ENCODE data around the gene NACC2. TPM values are rescaled to one million over a fixed set of nuclear protein-coding genes. Genes with fewer than 3 reads are reported as not detected.
"Not testable (repeated sequence)": the region's sequence is repeated elsewhere in the genome, so short reads cannot be mapped to it uniquely, and the experiment has no call there.

Gene NACC2
- total RNA-seq, 2 experiments from 2014 or later = 8.1 to 8.5 TPM

DNA sequence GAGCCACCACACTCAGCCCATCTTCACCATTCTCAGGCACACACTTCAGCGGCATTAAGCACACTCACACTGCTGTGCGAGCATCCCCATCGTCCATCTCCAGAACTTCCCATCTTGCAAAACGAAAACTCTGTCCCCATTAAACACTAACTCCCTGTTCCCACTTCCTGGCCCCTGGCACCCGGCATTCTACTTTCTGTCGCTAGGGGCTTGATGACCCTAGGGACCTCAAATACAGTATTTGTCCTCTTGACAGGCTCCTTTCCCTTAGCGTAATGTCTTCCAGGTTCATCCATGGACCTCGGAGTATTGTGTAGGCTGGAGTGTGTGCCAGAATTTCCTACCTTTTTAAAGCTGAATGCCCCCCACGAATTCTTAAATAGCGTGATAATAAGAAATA is 119.3 kb downstream of the NACC2 start:
- Mint-ChIP-seq H3K9me3 (no peaks in the 10 kb centered on the region), H3K4me1 (ENCODE audit: low read depth) (peaks cover 11% of the 10 kb centered on the region), H3K27ac (no peak overlapping the region), H3K27me3 (no peaks in the 10 kb centered on the region), H3K4me3 (no peak overlapping the region), H3K36me3 (no peaks in the 10 kb centered on the region)
- intact Hi-C loops (cut with micrococcal nuclease) = no loop called here
- POLR2A ChIA-PET = no interaction called here
- CTCF ChIA-PET = interaction anchor here (1.4 kb wide), 1 partner anchor 8 kb away, joined by 6 read pairs; no protein-coding TSS in a partner anchor
- DNase-seq = no peak

- ChIA-PET CTCF (no interaction called here), POLR2A (no interaction called here)
- no peak overlapping the region for H3K4me3 Mint-ChIP-seq
- intact Hi-C loops (cut with micrococcal nuclease) = no loop called here
- H3K36me3 Mint-ChIP-seq = no peaks in the 10 kb centered on the region
- no peak for DNase-seq
- H3K27me3 Mint-ChIP-seq = no peaks in the 10 kb centered on the region
- H3K4me1 Mint-ChIP-seq (ENCODE audit: low read depth) = peaks cover 4% of the 10 kb centered on the region
- no peak overlapping the region for H3K27ac Mint-ChIP-seq
- no peaks in the 10 kb centered on the region for H3K9me3 Mint-ChIP-seq
These were observed 120.9 kb downstream of the NACC2 start for GRCh38 chr9:135974220-135974573.

DNA sequence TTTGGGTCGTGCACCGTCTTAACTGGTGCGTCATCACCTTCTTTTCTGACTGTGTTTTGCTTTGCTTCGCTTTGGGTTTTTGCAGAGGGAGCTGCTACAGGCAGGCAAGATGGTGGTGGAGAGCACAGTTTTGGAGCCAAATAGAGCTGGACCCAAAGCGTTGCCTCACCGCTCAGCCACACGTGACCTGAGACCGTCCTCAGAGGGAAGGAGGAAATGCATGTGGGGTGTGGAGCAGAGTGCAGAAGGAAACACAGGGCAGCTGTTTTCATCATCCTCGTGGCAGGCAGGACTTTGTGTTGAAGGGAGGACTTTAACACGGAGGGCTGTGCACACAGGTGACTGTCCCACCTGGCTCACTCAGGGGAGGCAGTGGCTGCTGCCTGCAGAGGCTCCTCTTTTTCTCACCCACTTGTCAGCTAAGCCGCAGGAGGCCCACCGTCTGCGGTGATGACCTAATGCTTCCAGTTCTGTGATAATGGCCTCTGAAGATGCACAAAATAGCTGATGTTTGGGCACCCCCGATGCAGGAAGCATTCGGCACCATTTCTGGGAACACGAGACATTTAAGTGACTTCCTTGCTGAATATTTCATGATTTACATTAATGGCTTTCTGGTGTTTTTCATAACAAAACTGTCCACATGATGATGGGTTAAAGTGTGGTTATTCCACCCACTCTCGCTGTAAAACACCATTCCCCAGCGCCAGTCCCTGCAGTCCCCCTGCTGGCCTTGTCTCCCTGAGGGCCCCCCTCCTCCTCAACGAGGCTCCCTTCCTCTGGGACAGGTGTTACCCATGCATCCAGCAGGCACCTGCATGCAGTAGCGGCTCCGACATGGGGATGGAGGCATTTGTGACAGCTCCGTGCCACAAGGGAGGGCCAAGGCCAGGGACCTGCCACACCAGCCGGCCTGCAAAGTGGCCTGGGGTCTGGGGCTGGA is 121.5 kb downstream of the NACC2 start:
- Mint-ChIP-seq H3K27ac (no peak overlapping the region), H3K4me1 (ENCODE audit: low read depth) (no peaks in the 10 kb centered on the region), H3K36me3 (no peaks in the 10 kb centered on the region), H3K4me3 (no peak overlapping the region), H3K27me3 (no peaks in the 10 kb centered on the region), H3K9me3 (no peaks in the 10 kb centered on the region)
- intact Hi-C loops (cut with micrococcal nuclease) = no loop called here
- CTCF ChIA-PET = interaction anchor here (1.1 kb wide), 1 partner anchor 149 kb away, joined by 3 read pairs; no protein-coding TSS in a partner anchor
- DNase-seq = no peak
- POLR2A ChIA-PET = no interaction called here

GRCh38 chr9:135971892-135972291 is 123.2 kb downstream of the NACC2 start:
- Mint-ChIP-seq H3K4me3 (no peak overlapping the region), H3K36me3 (no peaks in the 10 kb centered on the region), H3K9me3 (no peaks in the 10 kb centered on the region), H3K4me1 (ENCODE audit: low read depth) (peaks cover 5% of the 10 kb centered on the region), H3K27me3 (peaks cover 2% of the 10 kb centered on the region), H3K27ac (no peak overlapping the region)
- intact Hi-C loops (cut with micrococcal nuclease) = no loop called here
- ChIA-PET CTCF (interaction anchor here (6.8 kb wide), 1 partner anchor 150 kb away, joined by 122 read pairs; no protein-coding TSS in a partner anchor), POLR2A (no interaction called here)
- DNase-seq = peak; percentile 60

- Mint-ChIP-seq H3K27ac (no peak overlapping the region), H3K4me3 (no peak overlapping the region), H3K36me3 (no peaks in the 10 kb centered on the region), H3K9me3 (no peaks in the 10 kb centered on the region), H3K4me1 (ENCODE audit: low read depth) (peaks cover 5% of the 10 kb centered on the region), H3K27me3 (peaks cover 2% of the 10 kb centered on the region)
- ChIA-PET POLR2A (no interaction called here), CTCF (interaction anchor here (0.6 to 6.8 kb wide), 2 partner anchors 139 to 151 kb away, joined by 6 to 122 read pairs; no protein-coding TSS in a partner anchor)
- intact Hi-C loops (cut with micrococcal nuclease) = no loop called here
- DNase-seq = no peak
These were observed 123.8 kb downstream of the NACC2 start for GRCh38 chr9:135971111-135971766.

DNA sequence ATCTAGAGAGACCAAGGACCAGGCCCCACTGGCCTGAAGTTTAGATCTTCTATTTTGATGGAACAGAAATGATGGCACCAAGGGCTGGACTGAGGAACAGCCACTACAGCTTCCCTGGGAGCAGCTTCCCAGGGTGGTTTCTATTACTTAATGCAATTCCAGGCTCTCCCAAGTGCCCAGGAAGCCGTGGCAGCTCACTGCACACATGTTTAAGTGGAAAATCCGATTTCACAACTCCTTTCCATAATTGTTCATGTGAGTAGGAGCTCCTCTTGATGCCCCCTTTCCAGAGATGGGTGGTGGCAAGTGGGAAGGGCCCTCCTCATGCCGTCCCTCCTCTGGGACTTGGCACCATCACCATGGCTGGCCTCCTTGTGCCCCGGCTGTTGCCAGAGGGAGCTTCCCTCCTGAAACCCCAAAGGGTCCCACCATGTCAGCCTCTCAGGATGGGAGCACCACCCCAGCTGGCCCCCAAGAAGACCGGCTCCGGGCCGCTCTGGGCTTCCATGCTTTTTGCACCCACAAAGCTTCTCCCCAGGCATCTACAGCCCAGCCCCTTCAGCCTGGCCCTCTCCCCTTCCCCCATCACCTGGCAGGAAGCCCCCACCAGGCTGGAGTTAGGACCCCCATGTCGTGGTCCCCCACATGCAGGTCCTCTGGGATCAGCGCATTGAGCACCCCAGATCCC is 124.8 kb downstream of the NACC2 start:
- CTCF ChIA-PET = interaction anchor here (0.6 to 6.8 kb wide), 2 partner anchors 152 to 236 kb away, joined by 4 to 122 read pairs; no protein-coding TSS in a partner anchor
- no peaks in the 10 kb centered on the region for H3K9me3 Mint-ChIP-seq

DNA sequence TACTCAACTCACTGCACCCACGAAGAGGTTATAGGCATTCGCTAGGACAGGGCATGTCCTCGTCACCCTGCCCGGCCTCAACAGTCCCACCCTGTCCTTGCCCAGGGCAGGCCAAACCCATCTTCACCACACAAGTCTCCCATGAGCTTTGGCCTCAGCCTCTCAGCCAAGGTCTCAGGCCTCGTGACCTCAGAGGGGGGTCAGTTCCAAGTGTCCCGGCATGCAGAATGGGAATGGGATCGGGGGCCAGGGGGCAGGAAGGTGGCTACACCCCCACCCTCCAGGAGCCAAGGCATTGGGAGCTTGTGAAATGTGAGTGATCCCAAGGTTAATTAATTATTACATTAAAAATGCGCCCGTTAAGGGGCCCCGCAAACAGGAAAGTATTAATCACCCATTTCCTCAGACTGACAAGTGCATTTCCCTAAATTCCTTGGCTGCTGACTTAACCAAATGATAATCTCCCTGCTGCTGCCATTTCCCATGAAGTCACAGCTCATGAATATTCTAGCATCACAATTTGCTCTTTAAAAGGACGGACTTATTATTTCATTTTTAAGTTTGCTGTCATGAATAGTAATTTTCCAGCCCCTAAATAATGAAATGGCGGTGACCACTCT is 125.9 kb downstream of the NACC2 start:
- Mint-ChIP-seq H3K4me1 (ENCODE audit: low read depth) (peaks cover 5% of the 10 kb centered on the region), H3K9me3 (no peaks in the 10 kb centered on the region), H3K4me3 (no peak overlapping the region), H3K27ac (no peak overlapping the region), H3K36me3 (no peaks in the 10 kb centered on the region), H3K27me3 (peaks cover 2% of the 10 kb centered on the region)
- intact Hi-C loops (cut with micrococcal nuclease) = loop anchor here (10.0 kb wide), 2 partner anchors 276 to 364 kb away; partner anchors contain the start of gene QSOX2
- ChIA-PET CTCF (interaction anchor here (0.6 to 6.8 kb wide), 3 partner anchors 139 to 344 kb away, joined by 5 to 122 read pairs (median 18); no protein-coding TSS in a partner anchor), POLR2A (no interaction called here)
- no peak for DNase-seq

More for the DNA sequence above, 124.8 kb downstream of the NACC2 start:
- peaks cover 2% of the 10 kb centered on the region for H3K27me3 Mint-ChIP-seq
- no peaks in the 10 kb centered on the region for H3K36me3 Mint-ChIP-seq
- H3K4me1 Mint-ChIP-seq (ENCODE audit: low read depth) = peaks cover 5% of the 10 kb centered on the region
- intact Hi-C loops (cut with micrococcal nuclease) = no loop called here
- DNase-seq = no peak
- POLR2A ChIA-PET = no interaction called here
- H3K27ac Mint-ChIP-seq = no peak overlapping the region
- H3K4me3 Mint-ChIP-seq = no peak overlapping the region

DNA sequence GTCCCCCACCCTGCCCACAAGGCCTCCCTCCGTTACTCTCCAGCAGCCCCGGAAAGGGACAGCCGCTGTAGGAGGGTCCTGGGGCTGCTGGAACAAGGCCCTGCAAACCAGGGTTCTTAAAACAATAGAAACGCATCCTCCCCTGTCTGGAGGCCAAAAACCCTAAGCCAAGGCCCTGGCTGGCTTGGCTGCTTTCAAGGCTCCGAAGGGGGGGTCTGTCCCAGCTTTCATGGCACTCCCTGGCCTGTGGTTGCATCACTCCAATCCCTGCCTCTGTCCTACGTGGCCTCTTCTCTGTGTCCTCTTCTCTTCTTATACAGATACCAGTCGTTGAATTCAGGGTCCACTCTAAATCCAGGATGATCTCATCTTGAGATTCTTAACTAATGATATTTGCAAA is 126.5 kb downstream of the NACC2 start:
- ChIA-PET POLR2A (no interaction called here), CTCF (interaction anchor here (0.7 to 6.8 kb wide), 8 partner anchors 8 to 172 kb away, joined by 3 to 122 read pairs (median 5); no protein-coding TSS in a partner anchor)
- intact Hi-C loops (cut with micrococcal nuclease) = loop anchor here (10.0 kb wide), 2 partner anchors 276 to 364 kb away; partner anchors contain the start of gene QSOX2
- peaks cover 5% of the 10 kb centered on the region for H3K4me1 Mint-ChIP-seq (ENCODE audit: low read depth)
- peaks cover 2% of the 10 kb centered on the region for H3K27me3 Mint-ChIP-seq
- no peak overlapping the region for H3K27ac Mint-ChIP-seq
- H3K36me3 Mint-ChIP-seq = no peaks in the 10 kb centered on the region
- no peak overlapping the region for H3K4me3 Mint-ChIP-seq
- H3K9me3 Mint-ChIP-seq = no peaks in the 10 kb centered on the region
- no peak for DNase-seq

- ChIA-PET POLR2A (interaction anchor here (0.5 kb wide), 1 partner anchor 498 kb away, joined by 6 read pairs; no protein-coding TSS in a partner anchor), CTCF (interaction anchor here (0.7 to 6.8 kb wide), 16 partner anchors 8 to 274 kb away, joined by 3 to 122 read pairs (median 4); partner anchors contain the start of genes CAMSAP1 and NACC2)
- Mint-ChIP-seq H3K36me3 (no peaks in the 10 kb centered on the region), H3K4me3 (peak overlapping the region; percentile 11), H3K9me3 (no peaks in the 10 kb centered on the region), H3K27ac (no peak overlapping the region), H3K4me1 (ENCODE audit: low read depth) (peaks cover 5% of the 10 kb centered on the region), H3K27me3 (peaks cover 3% of the 10 kb centered on the region)
- intact Hi-C loops (cut with micrococcal nuclease) = loop anchor here (10.0 kb wide), 2 partner anchors 277 to 363 kb away; partner anchors contain the start of gene QSOX2
- no peak for DNase-seq
These were observed 127.0 kb downstream of the NACC2 start for GRCh38 chr9:135968083-135968476.

GRCh38 chr9:135966916-135967260 is 128.2 kb downstream of the NACC2 start:
- DNase-seq, H3K27me3 Mint-ChIP-seq, H3K4me3 Mint-ChIP-seq, POLR2A ChIA-PET, H3K36me3 Mint-ChIP-seq, H3K9me3 Mint-ChIP-seq, H3K27ac Mint-ChIP-seq: not testable (repeated sequence)
- intact Hi-C loops (cut with micrococcal nuclease) = loop anchor here (1.0 to 10.0 kb wide), 3 partner anchors 156 to 362 kb away; partner anchors contain the start of gene QSOX2
- CTCF ChIA-PET = interaction anchor here (0.8 to 6.8 kb wide), 16 partner anchors 12 to 286 kb away, joined by 3 to 122 read pairs (median 4); partner anchors contain the start of genes CAMSAP1 and NACC2
- peaks cover 15% of the 10 kb centered on the region for H3K4me1 Mint-ChIP-seq (ENCODE audit: low read depth)

DNA sequence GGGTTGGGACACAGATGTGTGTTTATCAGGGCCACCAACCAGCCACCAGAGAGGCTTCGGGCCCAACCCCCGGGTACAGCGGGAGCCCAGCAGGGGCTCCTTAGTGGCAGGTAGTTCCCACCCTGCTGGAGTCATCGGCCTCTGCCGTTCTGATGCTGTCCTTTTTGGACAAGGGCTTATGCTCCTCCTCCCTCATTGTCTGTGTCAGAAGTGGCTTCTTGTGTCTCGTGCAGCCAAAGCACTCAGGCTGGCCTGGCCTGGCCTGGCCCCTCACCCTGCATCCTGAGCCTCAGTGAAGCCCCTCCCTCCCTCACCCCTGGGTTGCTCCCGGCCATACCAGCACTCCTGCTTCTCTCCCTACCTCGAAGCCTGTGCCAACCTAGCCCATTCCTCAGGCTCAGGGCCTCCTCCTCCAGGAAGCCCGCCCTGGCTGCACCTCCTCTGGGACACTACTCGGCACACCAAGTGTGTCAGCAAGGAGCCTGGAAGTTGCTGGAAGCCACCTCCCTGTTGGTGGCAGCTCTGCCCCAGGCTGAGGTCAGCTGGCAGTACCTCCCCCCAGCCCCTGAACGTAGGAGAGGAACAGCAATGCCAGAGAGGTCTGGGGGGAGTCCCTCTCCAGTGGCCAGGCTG is 129.8 kb downstream of the NACC2 start:
- ChIA-PET CTCF (interaction anchor here (0.9 kb wide), 1 partner anchor 129 kb away, joined by 3 read pairs; no protein-coding TSS in a partner anchor), POLR2A (no interaction called here)
- Mint-ChIP-seq H3K27ac (no peak overlapping the region), H3K4me3 (no peak overlapping the region), H3K9me3 (no peaks in the 10 kb centered on the region), H3K27me3 (peaks cover 3% of the 10 kb centered on the region), H3K4me1 (ENCODE audit: low read depth) (peaks cover 22% of the 10 kb centered on the region), H3K36me3 (no peaks in the 10 kb centered on the region)
- DNase-seq = no peak
- intact Hi-C loops (cut with micrococcal nuclease) = loop anchor here (10.0 kb wide), 2 partner anchors 280 to 360 kb away; partner anchors contain the start of gene QSOX2
